Transverse colon (tissue), 3 donors: ENCODE data around the gene GINS1.

Source experiments
- CTCF ChIP-seq, 5 experiments: fragments of 200-600 bp in 3 of 5; fragments of 450-650 bp in 2 of 5; sonication (generic) in 3 of 5; IDR thresholded peaks; 1 replicate in 2 of 5; 2 replicates in 3 of 5; pipeline ENCODE4 v1.5.1; 2016 to 2017; ENCODE audit warnings: antibody characterized with exemption in 5 of 5, inconsistent platforms in 3 of 5, mild to moderate bottlenecking in 2 of 5, moderate library complexity in 1 of 5
- POLR2A ChIP-seq: fragments of 450-650 bp; IDR thresholded peaks from one replicate; pipeline ENCODE4 v1.6.1; 2016; ENCODE audit warnings: antibody characterized with exemption, mild to moderate bottlenecking, moderate library complexity

- TF ChIP-seq POLR2A (no peak), CTCF (IDR thresholded peaks at IDR 0.05) (no peak)
These were observed 31.2 kb upstream of the GINS1 start for GRCh38 chr20:25376236-25376635.
